GM21786 (cell line): ENCODE measurements around the gene NHLRC4.

Experiments
- ATAC-seq: cut with Tn5 transposase; IDR thresholded peaks from one replicate; pipeline ENCODE4 v1.9.1; 2021; ENCODE audit not compliant: unreplicated experiment

Gene NHLRC4

GRCh38 chr16:530111-530817 is 36.5 kb upstream of the NHLRC4 start:
- no peak for ATAC-seq

- no peak for ATAC-seq
Measured at GRCh38 chr16:531494-532125, 35.2 kb upstream of the NHLRC4 start.

DNA sequence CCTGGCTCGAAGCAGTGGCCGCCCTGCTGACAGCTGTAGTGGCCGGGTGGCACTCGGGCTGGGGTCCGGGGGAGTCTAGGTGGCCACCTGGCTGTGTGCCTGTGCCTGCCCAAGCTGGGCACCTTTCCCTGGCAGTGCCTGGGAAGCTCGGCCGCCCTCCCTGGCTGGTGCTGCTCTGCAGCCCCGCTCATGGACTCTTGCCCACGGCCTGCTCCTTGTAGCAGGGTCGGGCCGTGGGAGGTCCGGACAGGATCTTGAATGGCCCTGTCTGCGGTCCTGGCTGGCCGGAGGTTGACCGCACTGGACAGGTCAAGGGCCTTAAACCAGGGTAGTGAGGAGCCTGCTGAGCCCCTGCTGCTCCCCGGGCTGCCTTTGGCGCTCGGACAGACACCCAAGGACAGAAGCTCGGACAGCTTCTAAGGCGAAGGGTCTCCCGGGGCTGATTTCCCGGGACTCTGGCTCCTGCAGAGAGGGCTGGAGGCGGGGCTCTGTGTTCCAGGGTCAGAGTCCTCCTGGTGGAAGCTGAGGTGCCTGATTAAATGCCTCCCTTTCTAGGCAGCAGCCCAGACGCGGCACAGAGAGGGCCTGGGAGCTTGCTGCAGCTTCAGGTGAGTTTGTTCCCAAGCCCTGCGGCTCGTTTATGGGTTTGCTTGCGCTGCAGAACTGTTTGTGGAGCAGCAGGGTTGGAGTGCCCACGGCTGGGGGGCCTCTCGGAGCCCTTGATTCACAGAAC is 33.2 kb upstream of the NHLRC4 start:
- ATAC-seq: no peak

GRCh38 chr16:534135-534534 is 32.7 kb upstream of the NHLRC4 start:
- ATAC-seq: no peak

GRCh38 chr16:534856-535445 is 31.9 kb upstream of the NHLRC4 start:
- no peak for ATAC-seq

GRCh38 chr16:535446-536405 is 31.1 kb upstream of the NHLRC4 start:
- no peak for ATAC-seq

DNA sequence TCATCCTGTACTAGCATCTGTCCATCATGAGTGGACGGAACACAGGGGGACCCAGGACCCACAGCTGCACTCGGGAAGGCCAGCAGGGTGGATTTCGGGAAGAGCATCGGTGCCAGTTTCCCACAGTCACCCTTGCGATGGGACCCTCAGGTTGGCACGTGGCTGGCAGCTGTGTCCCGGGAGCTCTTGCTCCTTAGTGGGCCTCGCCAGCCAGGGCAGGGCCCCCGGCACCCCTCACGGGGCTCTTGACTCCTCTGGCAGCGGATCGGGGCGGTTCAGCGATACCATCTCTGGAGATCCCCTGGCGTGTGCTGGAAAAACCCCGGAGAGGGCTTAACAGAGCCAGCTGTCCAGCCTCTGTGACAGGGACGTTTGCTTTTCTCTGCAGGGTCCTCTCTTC is 30.1 kb upstream of the NHLRC4 start:
- no peak for ATAC-seq

DNA sequence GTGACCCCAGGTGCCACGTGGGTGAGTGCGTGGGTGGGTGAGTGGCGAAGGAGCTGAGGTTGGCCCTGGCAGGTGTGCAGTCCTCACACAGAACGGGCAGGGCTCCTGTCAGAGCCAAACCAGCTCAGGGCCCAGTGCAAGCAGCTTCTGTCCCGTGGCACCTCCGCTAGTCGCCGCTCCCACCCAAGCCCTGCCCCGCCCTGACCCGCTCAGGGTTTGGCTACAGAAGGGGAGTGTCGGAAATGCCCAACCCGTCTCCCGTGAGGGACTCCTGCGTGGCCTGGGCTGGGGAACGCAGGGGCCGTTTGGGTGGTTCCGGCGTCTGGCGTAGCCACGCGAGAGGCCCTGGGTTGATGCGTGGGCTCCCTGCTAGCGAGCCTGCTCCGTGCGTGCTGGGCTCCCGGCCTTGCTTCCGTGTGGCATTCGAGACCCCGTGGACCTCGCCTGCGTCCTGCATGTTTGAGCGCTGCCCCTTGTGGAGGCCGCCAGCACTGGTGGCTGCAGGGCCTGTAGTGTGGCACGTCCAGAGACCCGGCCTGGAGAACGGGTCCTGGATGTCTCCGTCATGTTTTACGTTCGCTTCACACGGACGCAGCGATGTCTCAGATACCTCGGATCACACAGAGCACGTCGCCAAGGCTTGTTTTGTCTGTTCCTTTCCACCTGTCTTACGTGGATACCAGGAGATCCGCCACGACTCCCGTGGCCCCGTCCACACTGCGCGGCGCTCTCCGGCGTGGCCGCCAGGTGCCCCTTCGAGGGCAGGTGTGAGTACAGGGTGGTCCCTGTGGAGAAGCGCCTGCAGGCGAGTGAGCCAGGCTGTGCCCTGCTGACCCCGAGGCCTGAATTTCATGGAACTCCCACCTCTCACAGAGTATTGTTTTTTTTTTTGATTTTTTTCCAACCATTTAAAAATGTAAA is 29.1 kb upstream of the NHLRC4 start:
- ATAC-seq: no peak

GRCh38 chr16:539901-540530 is 26.8 kb upstream of the NHLRC4 start:
- ATAC-seq: no peak

DNA sequence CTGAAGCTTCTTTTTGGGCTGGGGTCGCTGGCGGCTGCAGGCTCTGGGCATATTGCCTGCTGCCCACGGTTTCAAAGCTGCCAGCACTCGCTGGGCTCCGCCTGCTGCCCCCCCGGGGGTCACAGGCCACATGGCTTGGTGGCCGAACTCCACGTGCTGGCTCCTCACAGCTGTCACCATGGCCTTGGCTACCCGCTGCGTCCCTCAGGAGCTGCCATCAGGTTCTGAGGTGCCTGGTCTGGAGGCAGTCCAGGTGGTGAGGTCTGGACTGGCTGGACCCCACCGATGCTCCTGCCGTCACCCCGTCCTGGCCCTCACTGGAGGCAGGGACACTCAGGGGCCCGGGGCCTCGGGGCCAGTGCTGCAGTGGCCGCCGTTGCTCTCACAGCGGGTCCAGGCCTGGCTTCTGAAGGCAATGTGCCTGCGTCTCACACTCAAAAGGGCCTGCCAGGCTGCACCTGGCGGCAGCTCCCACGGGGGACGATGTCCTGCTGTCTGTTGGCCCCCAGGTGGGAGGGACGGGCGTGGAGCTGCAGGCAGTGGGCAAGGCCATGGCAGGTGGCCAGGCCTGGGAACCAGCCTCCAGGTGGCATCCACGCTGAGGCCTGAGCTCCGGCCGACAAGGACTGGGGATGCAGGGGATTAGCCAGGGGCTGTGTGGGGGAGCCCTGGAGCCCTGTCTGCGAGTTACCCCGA is 26.0 kb upstream of the NHLRC4 start:
- ATAC-seq: no peak

DNA sequence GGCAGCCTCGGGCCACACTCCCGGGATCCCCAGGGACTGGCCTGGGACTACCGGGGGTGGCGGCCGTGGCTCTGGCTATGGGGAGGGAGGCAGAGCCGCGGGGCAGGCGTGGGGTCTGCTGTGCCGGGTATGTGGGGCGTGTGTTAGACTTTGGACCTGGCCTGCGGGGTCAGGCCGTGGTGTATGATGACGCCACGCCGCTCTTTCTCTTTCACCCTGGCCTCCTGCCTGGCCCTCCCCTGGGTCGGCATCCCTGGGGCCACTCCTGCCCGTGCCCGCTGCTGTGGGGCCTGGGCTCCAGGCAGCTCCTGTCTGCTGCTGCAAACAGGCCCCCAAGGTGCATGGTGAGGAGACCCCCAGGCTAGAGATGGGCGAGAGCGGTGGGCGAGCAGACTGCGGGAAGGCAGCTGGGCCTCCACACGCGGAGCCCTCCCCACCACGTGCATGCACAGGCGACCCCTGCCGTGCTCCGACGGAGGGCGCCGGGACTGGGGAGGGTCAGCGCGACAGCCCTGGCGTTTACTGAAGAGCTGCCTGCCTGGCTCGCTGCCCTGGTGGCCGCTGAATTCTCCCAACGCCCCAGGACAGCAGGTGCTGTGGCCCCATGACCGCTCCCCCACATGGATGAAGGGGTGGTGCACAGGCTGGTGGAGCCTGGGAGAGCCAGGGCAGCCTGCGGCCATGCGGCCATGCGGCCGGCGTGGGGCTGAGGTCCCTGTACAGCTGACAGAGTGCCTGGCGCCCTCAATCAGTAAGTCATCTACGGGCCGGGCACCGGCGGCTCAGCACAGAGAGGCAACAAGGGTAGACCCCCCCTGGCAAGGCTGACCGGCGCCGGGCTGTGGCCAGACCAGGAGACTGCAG is 23.3 kb upstream of the NHLRC4 start:
- ATAC-seq: no peak

- ATAC-seq: no peak
Measured at GRCh38 chr16:544517-544916, 22.3 kb upstream of the NHLRC4 start.

DNA sequence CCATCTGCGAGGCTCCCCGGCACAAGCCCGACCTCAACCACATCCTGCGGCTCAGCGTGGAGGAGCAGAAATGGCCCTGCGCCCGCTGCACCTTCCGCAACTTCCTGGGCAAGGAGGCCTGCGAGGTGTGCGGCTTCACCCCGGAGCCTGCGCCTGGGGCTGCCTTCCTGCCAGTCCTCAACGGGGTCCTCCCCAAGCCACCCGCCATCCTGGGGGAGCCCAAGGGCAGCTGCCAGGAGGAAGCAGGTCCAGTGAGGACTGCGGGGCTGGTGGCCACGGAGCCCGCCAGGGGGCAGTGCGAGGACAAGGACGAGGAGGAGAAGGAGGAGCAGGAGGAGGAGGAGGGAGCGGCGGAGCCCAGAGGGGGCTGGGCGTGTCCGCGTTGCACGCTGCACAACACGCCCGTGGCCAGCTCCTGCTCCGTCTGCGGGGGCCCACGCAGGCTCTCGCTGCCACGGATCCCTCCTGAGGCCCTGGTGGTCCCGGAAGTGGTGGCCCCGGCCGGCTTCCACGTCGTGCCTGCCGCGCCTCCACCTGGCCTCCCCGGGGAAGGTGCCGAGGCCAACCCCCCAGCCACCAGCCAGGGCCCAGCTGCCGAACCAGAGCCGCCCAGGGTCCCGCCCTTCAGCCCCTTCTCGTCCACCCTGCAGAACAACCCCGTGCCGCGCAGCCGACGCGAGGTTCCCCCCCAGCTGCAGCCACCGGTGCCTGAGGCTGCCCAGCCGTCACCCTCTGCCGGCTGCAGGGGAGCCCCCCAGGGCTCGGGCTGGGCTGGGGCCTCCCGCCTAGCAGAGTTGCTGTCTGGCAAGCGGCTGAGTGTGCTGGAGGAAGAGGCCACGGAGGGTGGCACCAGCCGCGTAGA is 19.7 kb upstream of the NHLRC4 start:
- ATAC-seq: no peak

DNA sequence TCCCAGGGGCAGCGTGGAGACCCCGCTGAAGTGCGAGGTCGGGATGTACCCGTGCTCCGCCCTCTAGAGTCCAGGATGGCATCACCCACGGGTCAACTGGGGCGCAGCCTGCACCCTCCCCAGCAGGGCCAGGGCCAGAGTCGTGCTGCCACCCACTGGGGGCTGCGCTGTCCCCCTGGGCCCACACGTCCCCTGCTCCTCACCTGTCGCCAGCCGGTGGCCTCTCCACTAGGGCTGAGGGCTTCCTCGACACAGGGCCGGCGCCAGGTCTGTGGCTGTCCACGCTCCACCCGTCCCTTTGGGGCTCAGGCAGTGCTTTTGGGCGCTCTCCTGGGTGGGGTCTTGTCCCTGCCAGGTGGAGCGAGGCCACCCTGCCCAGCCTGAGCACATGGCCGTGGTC is 18.2 kb upstream of the NHLRC4 start:
- ATAC-seq: no peak

GRCh38 chr16:549544-550263 is 17.1 kb upstream of the NHLRC4 start:
- ATAC-seq: no peak

DNA sequence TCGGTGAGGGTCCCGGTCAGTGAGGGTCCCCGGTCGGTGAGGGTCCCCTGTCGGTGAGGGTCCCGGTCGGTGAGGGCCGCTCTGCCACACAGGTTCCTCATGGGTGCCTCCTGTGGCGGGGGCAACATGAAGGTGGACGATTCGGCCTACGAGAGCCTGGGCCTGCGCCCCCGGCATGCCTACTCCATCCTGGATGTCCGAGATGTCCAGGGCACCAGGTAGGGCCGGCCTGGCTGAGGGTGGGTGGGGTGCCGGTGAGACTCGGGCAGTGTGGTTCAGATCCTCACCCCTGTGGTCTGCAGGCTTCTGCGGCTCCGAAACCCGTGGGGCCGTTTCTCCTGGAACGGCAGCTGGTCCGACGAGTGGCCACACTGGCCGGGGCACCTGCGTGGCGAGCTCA is 15.6 kb upstream of the NHLRC4 start:
- ATAC-seq: no peak
